CD4-positive, alpha-beta T cell treated with Interleukin-15 for 4 hours (primary cell): ENCODE data around the gene MS4A18.

Experiments used
- DNase-seq: peaks from one replicate; pipeline ENCODE4 v3.0.0-alpha.2; 2020; ENCODE audit warnings: low spot score

The MS4A18 gene

GRCh38 chr11:60767388-60767811 is 42.9 kb downstream of the MS4A18 start:
- DNase-seq, result no peak

DNA sequence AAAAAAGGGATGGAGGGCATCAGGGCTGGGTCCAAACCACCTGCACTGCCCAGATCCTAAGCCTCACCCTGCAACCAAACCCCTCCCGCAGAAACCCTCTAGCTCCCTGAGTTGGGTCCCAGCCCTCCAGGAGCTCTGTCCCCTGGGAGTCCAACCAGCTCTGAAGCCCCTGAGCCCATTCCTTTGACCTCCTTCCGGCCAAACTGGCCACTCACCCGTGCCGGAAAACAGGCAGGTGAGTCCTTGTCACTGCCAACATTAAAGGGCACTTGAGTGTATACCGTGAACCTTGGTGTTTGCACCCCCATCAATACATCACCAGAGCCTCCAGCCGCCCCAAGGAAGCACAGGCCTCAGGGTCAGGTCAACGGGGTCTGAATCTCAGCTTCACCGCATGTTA is 43.7 kb downstream of the MS4A18 start:
- no peak for DNase-seq

DNA sequence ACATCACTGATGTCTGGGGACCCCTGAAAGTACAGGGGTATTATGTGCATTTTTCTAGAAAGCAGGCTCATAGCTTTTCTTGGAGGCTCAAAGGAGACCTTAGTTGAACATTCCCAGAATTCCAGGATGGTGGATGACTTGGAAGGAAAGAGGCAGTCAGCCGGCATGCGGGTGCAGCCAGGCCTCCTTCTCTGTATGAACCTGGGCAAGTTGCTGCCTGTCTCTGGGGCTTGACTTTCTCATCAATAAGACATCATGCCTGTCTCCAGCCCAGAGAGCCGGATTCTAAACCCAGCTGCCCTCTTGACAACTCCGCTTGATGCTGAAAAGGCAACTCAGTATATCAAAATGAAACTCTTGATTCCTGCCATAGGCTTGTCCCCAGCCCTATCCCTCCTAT is 44.8 kb downstream of the MS4A18 start:
- DNase-seq, result no peak

GRCh38 chr11:60769811-60770210 is 45.3 kb downstream of the MS4A18 start:
- no peak for DNase-seq

- DNase-seq, result no peak
Measured at GRCh38 chr11:60771146-60771545, 46.6 kb downstream of the MS4A18 start.

DNA sequence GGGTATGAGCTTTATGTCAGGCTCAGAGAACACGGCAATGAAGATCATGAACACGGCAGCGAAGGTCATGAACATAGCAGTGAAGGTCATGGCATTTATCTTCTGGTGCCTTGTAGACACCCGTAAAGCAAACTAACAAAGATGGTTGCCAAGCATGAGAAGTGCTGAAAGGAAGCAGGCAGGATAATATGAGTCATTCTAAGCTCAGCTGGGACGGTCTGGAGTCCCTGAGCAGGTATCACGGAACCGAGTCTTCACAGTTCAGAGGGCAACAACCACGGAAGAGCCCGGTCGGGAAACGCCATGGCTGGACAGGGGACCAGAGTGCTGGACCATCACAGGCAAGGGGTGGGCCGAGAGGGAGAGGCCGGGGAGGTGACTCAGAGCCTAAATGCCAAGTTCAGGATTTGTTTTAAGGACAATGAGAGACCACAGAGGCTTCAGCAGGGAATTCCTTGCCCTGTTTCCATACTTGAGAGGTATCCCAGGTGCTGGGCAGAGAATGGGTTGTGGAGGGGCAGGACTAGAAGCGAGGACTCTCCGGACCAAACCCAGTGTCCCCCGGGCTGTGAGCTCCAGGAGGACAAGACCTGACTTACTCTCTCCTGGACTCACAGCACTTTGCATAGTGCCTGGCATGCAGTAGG is 47.5 kb downstream of the MS4A18 start:
- no peak for DNase-seq

- no peak for DNase-seq
Measured at GRCh38 chr11:60772666-60773065, 48.1 kb downstream of the MS4A18 start.

DNA sequence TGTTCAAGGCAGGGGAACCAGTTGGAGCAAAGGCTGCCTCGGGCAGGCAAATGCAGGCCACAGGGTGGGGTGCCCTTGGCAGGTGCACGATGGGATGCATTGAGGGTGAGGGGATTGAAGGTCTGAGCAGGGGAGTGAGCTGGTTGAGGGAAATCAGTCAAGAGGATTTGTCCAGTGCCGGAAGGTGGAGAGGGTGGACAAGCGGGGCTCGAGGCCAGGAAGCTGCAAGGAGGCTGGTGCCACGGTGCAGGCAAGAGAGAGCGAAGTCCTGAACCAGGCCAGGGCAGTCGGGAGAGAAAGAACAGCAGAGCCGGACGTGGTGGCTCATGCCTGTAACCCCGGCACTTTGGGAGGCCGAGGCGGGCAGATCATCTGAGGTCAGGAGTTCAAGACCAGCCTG is 50.2 kb downstream of the MS4A18 start:
- no peak for DNase-seq

DNA sequence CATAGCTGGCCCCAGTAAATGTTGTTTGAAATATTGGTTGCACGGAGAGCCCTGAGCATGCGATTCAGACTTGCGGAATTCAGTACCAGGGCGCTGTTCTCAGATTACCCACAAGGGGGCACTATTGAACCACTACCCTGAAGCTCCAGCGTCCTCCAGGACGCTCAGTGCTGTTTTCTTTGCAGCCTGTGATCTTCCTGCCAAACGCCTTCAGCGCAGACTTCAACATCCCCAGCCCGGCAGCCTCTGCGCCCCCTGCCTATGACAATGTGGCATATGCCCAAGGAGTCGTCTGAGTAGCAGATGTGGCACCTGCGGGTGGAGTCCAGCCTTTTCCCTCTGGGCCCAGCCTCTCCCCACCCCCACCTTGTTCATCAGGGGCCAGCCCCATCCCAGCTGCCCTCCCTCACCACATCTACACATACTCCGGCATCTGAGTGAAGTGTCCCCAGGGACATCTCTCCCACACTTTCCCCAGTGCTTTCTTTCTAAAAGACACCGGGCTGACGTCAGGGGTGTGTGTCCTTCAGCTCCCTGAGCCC is 51.0 kb downstream of the MS4A18 start:
- DNase-seq, result peak; percentile 76

- no peak for DNase-seq
Measured at GRCh38 chr11:60776167-60776566, 51.6 kb downstream of the MS4A18 start.

DNA sequence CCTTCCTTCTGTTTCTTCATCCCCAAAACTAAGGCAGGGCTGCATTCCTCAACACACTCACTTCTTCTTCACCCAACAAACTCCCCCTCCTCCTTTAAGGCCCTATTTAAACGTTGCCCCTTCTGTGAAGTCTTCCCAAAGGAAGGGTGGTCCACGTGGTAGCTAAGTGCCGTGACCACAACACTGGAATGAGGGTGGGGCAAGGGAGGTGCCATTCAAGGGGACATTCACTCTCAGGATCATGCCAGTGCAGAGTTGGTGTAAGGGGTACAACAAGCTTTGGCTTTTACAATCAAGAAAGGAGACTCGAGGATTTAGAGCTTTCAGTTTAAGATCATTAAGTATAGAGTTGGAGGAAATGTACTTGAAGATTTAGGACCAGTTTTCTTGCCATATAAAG is 52.6 kb downstream of the MS4A18 start:
- no peak for DNase-seq

DNA sequence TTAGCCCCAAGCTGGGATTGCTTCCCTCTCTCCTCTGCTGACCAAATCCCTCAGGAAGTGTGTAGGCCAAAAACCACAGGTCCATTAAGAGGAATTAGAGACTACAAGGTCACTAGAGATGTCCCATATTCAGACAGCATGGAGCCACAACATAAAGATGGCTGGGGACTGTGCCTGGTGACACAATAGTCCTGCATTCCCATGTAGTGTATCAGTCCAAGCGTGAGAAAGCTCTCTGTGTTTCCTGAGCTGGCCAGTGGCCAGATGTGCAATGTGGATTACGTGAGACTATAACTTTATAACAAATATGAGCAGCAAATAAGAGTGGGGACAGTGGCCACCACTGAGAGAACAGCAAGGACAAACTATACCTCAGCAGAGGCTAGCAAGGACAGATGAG is 53.1 kb downstream of the MS4A18 start:
- DNase-seq, result no peak

DNA sequence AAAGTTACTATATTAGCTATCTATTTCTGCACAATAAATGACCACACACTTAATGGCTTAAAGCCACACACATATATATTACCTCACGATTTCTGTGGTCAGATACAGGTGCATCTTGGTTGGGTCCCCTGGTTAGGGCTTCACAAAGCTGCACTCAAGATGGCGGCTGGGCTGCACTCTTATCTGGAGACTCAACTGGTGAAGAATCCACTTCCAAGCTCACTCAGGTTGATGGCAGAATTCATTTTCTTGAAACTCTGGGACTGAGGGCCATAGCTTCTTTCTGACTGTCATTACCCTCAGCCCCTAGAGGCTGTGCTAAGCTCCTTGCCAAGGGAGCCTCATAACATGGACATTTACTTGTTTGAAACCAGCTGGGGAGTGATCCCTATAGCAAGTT is 55.5 kb downstream of the MS4A18 start:
- no peak for DNase-seq

DNA sequence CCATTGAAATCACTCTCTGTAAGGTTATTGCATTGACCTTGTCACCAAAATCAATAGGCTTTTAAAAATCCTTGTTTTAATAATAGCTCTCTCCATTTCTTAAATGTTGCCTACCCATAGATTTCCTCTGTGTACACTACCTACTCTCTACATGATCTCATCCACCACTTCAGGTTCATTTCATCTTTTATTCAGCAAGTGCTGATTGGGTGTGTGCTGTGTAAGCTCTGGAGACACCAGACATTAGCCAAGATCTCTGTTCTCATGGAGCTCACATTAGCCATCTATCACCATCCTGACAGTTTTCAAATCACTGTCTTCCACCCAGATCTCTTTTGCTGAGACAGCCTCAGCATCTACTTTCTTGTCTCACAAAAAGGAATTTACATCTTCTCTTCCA is 56.3 kb downstream of the MS4A18 start:
- DNase-seq, result no peak

DNA sequence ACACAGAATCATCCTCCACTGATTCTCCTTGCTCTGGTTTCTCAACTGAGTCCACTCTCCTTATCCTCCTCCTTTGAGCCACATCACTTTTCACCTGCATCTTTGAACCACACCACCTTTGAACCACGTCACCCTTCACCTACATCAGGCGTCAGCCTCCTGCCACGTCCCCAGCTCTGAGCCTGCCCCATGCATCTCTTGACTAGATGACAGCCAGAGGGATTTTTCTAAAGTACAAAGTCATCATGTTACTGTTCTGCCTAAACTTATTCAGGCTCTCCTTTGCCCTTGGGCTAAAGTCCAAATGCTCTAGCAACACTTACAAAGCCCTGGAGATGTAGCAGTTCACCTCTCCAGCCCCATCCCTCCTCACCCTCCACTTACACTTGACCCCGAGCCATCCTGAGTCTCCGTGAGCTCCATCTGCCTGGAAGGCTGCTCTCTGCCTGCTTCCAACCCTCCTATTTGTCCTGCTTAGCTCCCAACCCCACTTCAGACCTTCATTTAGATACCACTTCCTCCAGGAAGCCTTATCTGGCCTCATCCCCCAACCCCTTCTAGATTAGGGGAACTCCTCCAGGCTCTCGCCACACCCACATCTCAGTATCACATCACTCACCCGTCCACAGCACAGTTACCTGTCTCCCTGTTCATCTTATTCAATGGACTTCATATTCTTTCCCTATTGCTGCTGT is 56.9 kb downstream of the MS4A18 start:
- no peak for DNase-seq

GRCh38 chr11:60781981-60782316 is 57.4 kb downstream of the MS4A18 start:
- no peak for DNase-seq

GRCh38 chr11:60782393-60783140 is 58.0 kb downstream of the MS4A18 start:
- no peak for DNase-seq

GRCh38 chr11:60783141-60783484 is 58.6 kb downstream of the MS4A18 start:
- DNase-seq, result no peak

DNA sequence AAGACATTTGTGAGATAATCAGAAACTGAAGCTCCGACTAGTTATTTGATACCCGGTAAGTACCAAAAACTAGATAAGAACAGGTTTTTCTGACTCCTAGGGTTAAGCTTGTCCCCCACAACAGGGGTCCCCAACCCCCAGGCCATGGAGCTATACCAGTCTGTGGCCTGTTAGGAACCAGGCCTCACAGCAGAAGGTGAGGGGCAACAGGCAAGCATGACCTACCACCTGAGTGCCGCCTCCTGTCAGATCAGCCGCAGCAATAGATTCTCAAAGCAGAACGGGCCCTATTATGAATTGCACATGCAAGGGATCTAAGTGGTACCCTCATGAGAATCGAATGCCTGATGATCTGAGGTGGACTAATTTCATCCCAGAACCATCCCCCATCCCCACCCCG is 59.4 kb downstream of the MS4A18 start:
- no peak for DNase-seq

GRCh38 chr11:60785136-60785535 is 60.6 kb downstream of the MS4A18 start, which contains the start of gene MS4A10:
Gene MS4A10, plus strand, starts transcription at chr11:60785333. Its CDS starts 5,003 bp downstream, at chr11:60790336.
- no peak for DNase-seq

DNA sequence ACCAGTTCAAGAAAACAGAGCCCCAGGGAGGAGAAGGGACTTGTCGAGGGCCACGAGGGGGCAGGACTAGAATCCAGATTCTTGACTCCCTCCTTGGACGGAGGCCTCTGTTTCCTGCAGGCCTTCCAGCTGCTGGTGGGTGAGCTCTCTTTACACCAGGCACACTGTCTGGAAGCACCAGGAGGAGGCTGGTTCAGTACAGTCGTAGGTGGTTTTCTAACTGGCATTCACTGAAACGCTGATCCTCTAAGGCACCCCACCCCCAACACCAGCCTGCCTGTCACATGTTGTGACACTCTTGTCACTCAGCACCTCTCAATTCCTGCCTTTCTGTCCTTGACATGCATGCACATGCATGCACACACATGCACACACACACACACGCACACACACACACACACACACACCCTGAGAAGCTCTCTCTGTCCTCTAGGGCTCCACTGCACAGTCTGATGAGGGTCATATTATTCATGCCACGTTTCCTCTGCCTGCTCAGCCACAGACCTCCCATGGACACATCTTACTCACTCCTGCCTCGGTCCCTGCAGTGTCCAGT is 61.4 kb downstream of the MS4A18 start:
- DNase-seq, result no peak

DNA sequence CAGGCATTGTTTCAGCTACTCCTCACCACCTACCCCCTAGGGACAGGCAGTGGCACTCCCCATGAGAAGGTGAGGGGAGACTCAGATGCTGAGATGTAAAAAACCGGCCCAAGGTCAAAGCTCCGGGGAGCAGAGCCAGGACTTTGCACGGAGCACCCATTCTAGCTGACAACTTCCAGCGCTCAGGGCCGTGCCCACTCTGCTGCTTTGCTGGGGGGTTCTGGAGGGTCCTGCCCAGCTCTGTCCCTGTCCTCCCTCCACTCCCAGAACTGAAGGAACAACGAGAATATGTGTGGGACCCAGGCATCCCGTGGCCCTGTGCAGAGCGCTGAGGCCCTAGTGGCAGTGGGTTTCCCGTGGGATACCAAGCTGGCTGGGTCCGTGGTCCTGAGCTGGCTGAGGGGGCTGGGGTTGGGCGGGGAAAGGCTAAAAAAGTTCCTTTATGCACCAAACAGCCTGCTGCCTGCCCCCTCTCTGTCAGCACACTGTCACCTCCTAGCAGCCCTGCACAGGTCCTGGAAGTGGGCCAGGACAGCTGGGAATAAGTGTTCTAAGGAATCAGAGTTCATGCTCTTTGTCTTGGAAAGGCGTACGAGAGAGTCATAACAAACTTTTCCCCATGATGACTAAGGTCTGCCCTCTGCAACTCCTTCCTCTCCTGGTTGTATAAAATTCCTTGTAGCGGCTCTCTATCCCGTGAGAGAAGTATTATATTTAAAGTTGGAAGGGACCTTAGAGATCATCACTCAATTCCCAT is 62.5 kb downstream of the MS4A18 start:
- DNase-seq, result no peak
